HepG2 (cell line): ENCODE results near the gene NEURL2. TPM values are rescaled to one million over a fixed set of nuclear protein-coding genes. Genes with fewer than 3 reads are reported as not detected.

Source experiments
- BCL6 ChIP-seq: IDR thresholded peaks from 2 replicates; pipeline ENCODE4 v1.6.1; 2016; ENCODE audit warnings: missing genetic modification reagents, missing compliant biosample characterization
- CBX5 ChIP-seq: sonication (generic); formaldehyde crosslinking; IDR thresholded peaks from 2 replicates; pipeline ENCODE4 v1.4.0; 2020; ENCODE audit warnings: missing genetic modification reagents, borderline replicate concordance
- CSRNP1 ChIP-seq: sonication (generic); formaldehyde crosslinking; IDR thresholded peaks from 2 replicates; pipeline ENCODE4 v1.8.1; 2023; ENCODE audit warnings: mild to moderate bottlenecking, missing genetic modification reagents
- ELF3 ChIP-seq: IDR thresholded peaks from 2 replicates; pipeline ENCODE4 v1.6.1; 2016; ENCODE audit warnings: missing genetic modification reagents, missing compliant biosample characterization
- FOSL1 ChIP-seq: sonication (generic); formaldehyde crosslinking; IDR thresholded peaks from 2 replicates; pipeline ENCODE4 v1.9.0; 2021; ENCODE audit warnings: missing genetic modification reagents, borderline replicate concordance
- IRX3 ChIP-seq: sonication (generic); formaldehyde crosslinking; IDR thresholded peaks from 2 replicates; pipeline ENCODE4 v1.8.1; 2023; ENCODE audit warnings: mild to moderate bottlenecking, low read depth, missing genetic modification reagents, borderline replicate concordance
- MXI1 ChIP-seq: IDR thresholded peaks from 3 replicates; pipeline ENCODE4 v1.6.1; 2012; ENCODE audit warnings: low read depth, low read length, inconsistent platforms, borderline replicate concordance
- MZF1 ChIP-seq: sonication (generic); formaldehyde crosslinking; IDR thresholded peaks from 2 replicates; pipeline ENCODE4 v1.8.1; 2023; ENCODE audit warnings: mild to moderate bottlenecking, missing genetic modification reagents, borderline replicate concordance
- NCOA1 ChIP-seq: sonication (generic); formaldehyde crosslinking; IDR thresholded peaks from 2 replicates; pipeline ENCODE4 v1.9.0; 2021; ENCODE audit warnings: missing genetic modification reagents
- NR2F1 ChIP-seq, 2 experiments: fragments of 450-650 bp in 1 of 2; formaldehyde crosslinking in 1 of 2; IDR thresholded peaks; 2 replicates each; pipeline versions ENCODE4 v1.5.0 to v1.6.1; 2016 to 2020; ENCODE audit warnings: mild to moderate bottlenecking in 1 of 2, missing compliant biosample characterization in 1 of 2, missing genetic modification reagents in 1 of 2, moderate library complexity in 1 of 2
- RFX1 ChIP-seq: fragments of 450-650 bp; IDR thresholded peaks from 2 replicates; pipeline ENCODE4 v1.6.1; 2017
- SAP130 ChIP-seq: IDR thresholded peaks from 2 replicates; pipeline ENCODE4 v1.6.1; 2016; ENCODE audit warnings: low read depth
- YY1 ChIP-seq: IDR thresholded peaks from 2 replicates; pipeline ENCODE4 v1.6.1; 2011; ENCODE audit warnings: low read length, low read depth, moderate library complexity, mild to moderate bottlenecking; ENCODE audit not compliant: insufficient read depth, insufficient replicate concordance
- ZIK1 ChIP-seq: sonication (generic); formaldehyde crosslinking; IDR thresholded peaks from 2 replicates; pipeline ENCODE4 v1.5.0; 2020; ENCODE audit warnings: mild to moderate bottlenecking, low read depth, missing genetic modification reagents, borderline replicate concordance
- ZNF292 ChIP-seq: sonication (generic); formaldehyde crosslinking; IDR thresholded peaks from 2 replicates; pipeline ENCODE4 v1.8.1; 2022; ENCODE audit warnings: mild to moderate bottlenecking, low read depth, missing genetic modification reagents, borderline replicate concordance
- ZNF431 ChIP-seq: sonication (generic); formaldehyde crosslinking; IDR thresholded peaks from 2 replicates; pipeline ENCODE4 v1.9.0; 2022; ENCODE audit warnings: missing genetic modification reagents, low read depth, mild to moderate bottlenecking, borderline replicate concordance
- ZNF530 ChIP-seq: sonication (generic); formaldehyde crosslinking; IDR thresholded peaks from 2 replicates; pipeline ENCODE4 v1.5.0; 2020; ENCODE audit warnings: low read depth, mild to moderate bottlenecking, missing genetic modification reagents
- ZNF550 ChIP-seq: sonication (generic); formaldehyde crosslinking; IDR thresholded peaks from 2 replicates; pipeline ENCODE4 v1.4.0; 2020; ENCODE audit warnings: mild to moderate bottlenecking, missing genetic modification reagents, borderline replicate concordance
- ZNF589 ChIP-seq: sonication (generic); formaldehyde crosslinking; conservative IDR thresholded peaks from 2 replicates; pipeline ENCODE4 v1.8.0; 2022; ENCODE audit warnings: mild to moderate bottlenecking, moderate library complexity, missing genetic modification reagents
- polyA plus RNA-seq, 8 experiments: library from polyadenylated mRNA; depleted of rRNA in 3 of 8; stranded (reverse) in 7 of 8; unstranded in 1 of 8; fragments of >200 nt; fragmentation: Illumina TruSeq in 4 of 8; extraction: Trizol in 4 of 8; gene quantifications; 2 replicates each; pipeline versions ENCODE4 v1.2.1 to v1.2.3, GENCODE V29; 2011 to 2016; ENCODE audit warnings: low read depth in 4 of 8, missing spikeins in 1 of 8, mixed read lengths in 1 of 8; ENCODE audit not compliant: insufficient read depth in 1 of 8
- total RNA-seq, 5 experiments: library from RNA; depleted of rRNA; stranded (reverse); fragments of >200 nt; fragmentation: Illumina TruSeq; extraction: Trizol; gene quantifications; 2 replicates each; pipeline ENCODE4 v1.2.3, GENCODE V29; 2016; ENCODE audit warnings: low read depth in 1 of 5
- TF ChIP-seq, protein P1 (sequence below), 2 experiments: sonication (generic) in 1 of 2; formaldehyde crosslinking in 1 of 2; IDR thresholded peaks; 2 replicates each; pipeline versions ENCODE4 v1.4.0 to v1.6.1; 2018 to 2020; ENCODE audit warnings: missing genetic modification reagents in 2 of 2, borderline replicate concordance in 1 of 2, low read depth in 1 of 2, mild to moderate bottlenecking in 1 of 2, missing biosample characterization in 1 of 2
- TF ChIP-seq, protein P2 (sequence below): sonication (generic); formaldehyde crosslinking; IDR thresholded peaks from 2 replicates; pipeline ENCODE4 v1.8.0; 2023; ENCODE audit warnings: mild to moderate bottlenecking, missing genetic modification reagents
- TF ChIP-seq, protein P3 (sequence below): sonication (generic); formaldehyde crosslinking; IDR thresholded peaks from 2 replicates; pipeline ENCODE4 v1.9.0; 2022; ENCODE audit warnings: missing genetic modification reagents, mild to moderate bottlenecking, borderline replicate concordance

The NEURL2 gene
- total and polyA plus RNA-seq, 2 of the 13 experiments (the other 11 are each of a cell fraction or from before 2014, with no cell fraction given) = 7.2 to 9.7 TPM

GRCh38 chr20:45933266-45934045, 42.4 kb upstream of the NEURL2 start (continued):
- TF ChIP-seq, protein P1, sequence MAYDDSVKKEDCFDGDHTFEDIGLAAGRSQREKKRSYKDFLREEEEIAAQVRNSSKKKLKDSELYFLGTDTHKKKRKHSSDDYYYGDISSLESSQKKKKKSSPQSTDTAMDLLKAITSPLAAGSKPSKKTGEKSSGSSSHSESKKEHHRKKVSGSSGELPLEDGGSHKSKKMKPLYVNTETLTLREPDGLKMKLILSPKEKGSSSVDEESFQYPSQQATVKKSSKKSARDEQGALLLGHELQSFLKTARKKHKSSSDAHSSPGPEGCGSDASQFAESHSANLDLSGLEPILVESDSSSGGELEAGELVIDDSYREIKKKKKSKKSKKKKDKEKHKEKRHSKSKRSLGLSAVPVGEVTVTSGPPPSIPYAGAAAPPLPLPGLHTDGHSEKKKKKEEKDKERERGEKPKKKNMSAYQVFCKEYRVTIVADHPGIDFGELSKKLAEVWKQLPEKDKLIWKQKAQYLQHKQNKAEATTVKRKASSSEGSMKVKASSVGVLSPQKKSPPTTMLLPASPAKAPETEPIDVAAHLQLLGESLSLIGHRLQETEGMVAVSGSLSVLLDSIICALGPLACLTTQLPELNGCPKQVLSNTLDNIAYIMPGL (CRISPR knock-in tag; IDR thresholded peaks at IDR 0.05; ENCODE audit: borderline replicate concordance in 1 of 2, low read depth in 1 of 2) = peak; percentile 68 to 83; a peak in 2 of 4 replicates
- TF ChIP-seq CSRNP1 (CRISPR knock-in tag) (0 out of 2 replicates have a peak, but pooled peaks have one; percentile 13), ZNF550 (CRISPR knock-in tag) (peak; percentile 81; the same call in 1 of the 2 replicates), BCL6 (CRISPR knock-in tag) (peak; percentile 51; the same call in 1 of the 2 replicates), CBX5 (CRISPR knock-in tag) (peak; percentile 88; the same call in 1 of the 2 replicates), MZF1 (0 out of 2 replicates have a peak, but pooled peaks have one; percentile 3), IRX3 (CRISPR knock-in tag) (0 out of 2 replicates have a peak, but pooled peaks have one; percentile 0), FOSL1 (CRISPR knock-in tag) (no peak), ZNF292 (CRISPR knock-in tag) (peak; percentile 82; the same call in 1 of the 2 replicates), ZNF431 (CRISPR knock-in tag) (peak; percentile 91; the same call in 1 of the 2 replicates), RFX1 (no peak), NCOA1 (CRISPR knock-in tag) (peak; percentile 41; the same call in 1 of the 2 replicates), NR2F1 (CRISPR knock-in tag; IDR thresholded peaks at IDR 0.05) (peak; percentile 18 to 47; a peak in 1 of 4 replicates), ZNF530 (0 out of 2 replicates have a peak, but pooled peaks have one; percentile 5), YY1 (peak; percentile 58), ZNF589 (CRISPR knock-in tag) (0 out of 2 replicates have a peak, but pooled peaks have one; percentile 56), ELF3 (peak; percentile 59), ZIK1 (CRISPR knock-in tag) (no peak), SAP130 (CRISPR knock-in tag) (peak; percentile 88), MXI1 (peak; percentile 88; the same call in 2 of the 3 replicates)
- TF ChIP-seq, protein P2, sequence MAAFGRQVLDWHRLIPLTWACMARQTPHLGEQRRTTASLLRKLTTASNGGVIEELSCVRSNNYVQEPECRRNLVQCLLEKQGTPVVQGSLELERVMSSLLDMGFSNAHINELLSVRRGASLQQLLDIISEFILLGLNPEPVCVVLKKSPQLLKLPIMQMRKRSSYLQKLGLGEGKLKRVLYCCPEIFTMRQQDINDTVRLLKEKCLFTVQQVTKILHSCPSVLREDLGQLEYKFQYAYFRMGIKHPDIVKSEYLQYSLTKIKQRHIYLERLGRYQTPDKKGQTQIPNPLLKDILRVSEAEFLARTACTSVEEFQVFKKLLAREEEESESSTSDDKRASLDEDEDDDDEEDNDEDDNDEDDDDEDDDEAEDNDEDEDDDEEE (CRISPR knock-in tag) = peak; percentile 53
- TF ChIP-seq, protein P3, sequence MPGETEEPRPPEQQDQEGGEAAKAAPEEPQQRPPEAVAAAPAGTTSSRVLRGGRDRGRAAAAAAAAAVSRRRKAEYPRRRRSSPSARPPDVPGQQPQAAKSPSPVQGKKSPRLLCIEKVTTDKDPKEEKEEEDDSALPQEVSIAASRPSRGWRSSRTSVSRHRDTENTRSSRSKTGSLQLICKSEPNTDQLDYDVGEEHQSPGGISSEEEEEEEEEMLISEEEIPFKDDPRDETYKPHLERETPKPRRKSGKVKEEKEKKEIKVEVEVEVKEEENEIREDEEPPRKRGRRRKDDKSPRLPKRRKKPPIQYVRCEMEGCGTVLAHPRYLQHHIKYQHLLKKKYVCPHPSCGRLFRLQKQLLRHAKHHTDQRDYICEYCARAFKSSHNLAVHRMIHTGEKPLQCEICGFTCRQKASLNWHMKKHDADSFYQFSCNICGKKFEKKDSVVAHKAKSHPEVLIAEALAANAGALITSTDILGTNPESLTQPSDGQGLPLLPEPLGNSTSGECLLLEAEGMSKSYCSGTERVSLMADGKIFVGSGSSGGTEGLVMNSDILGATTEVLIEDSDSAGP = no peak
